SU-DHL-6 (cell line): ENCODE results near the gene PTCH2.

Source experiments
- H2AFZ ChIP-seq: fragments of 200-600 bp; sonication (generic); 2 replicates; pipeline ENCODE4 v1.6.1; 2014; ENCODE audit warnings: low read depth, mild to moderate bottlenecking, moderate library complexity, mixed read lengths, antibody characterized with exemption, low read length; ENCODE audit not compliant: severe bottlenecking
- H3F3A ChIP-seq: fragments of 200-600 bp; shearing (Covaris generic); 2 replicates; pipeline ENCODE4 v1.6.0; 2016; ENCODE audit warnings: antibody characterized with exemption, mild to moderate bottlenecking; ENCODE audit not compliant: insufficient read depth
- H3K27ac ChIP-seq: fragments of 200-600 bp; sonication (generic); 2 replicates; pipeline ENCODE4 v1.5.1; 2016; ENCODE audit warnings: low read depth, mild to moderate bottlenecking, low read length, moderate library complexity, mixed read lengths
- H3K27me3 ChIP-seq: fragments of 200-600 bp; sonication (generic), shearing (Covaris generic); 2 replicates; pipeline ENCODE4 v1.6.0; 2014; ENCODE audit warnings: mild to moderate bottlenecking, low read length
- H3K36me3 ChIP-seq: fragments of 200-600 bp; sonication (generic); 2 replicates; pipeline ENCODE4 v1.6.1; 2014; ENCODE audit warnings: mild to moderate bottlenecking, low read length, mixed read lengths
- H3K4me2 ChIP-seq: fragments of 300-600, 200-600 bp; shearing (Covaris generic), sonication (generic); 2 replicates; pipeline ENCODE4 v1.6.0; 2014; ENCODE audit warnings: low read length, low read depth, mild to moderate bottlenecking; ENCODE audit not compliant: poor library complexity, severe bottlenecking
- H3K4me3 ChIP-seq: fragments of 200-600 bp; sonication (generic); 2 replicates; pipeline ENCODE4 v1.5.1; 2014; ENCODE audit warnings: antibody characterized with exemption, low read length, mild to moderate bottlenecking, mixed read lengths; ENCODE audit not compliant: insufficient read depth, poor library complexity, severe bottlenecking
- H3K79me2 ChIP-seq: fragments of 200-600 bp; sonication (generic); 2 replicates; pipeline ENCODE4 v1.6.1; 2014; ENCODE audit warnings: mild to moderate bottlenecking, low read length, moderate library complexity; ENCODE audit not compliant: insufficient read depth
- H3K9ac ChIP-seq: fragments of 200-600 bp; sonication (generic); 2 replicates; pipeline ENCODE4 v1.7.0; 2014; ENCODE audit warnings: mild to moderate bottlenecking, low read length
- H3K9me2 ChIP-seq: fragments of 200-600 bp; sonication (generic); replicated peaks from 2 replicates; pipeline ENCODE4 v1.6.1; 2014; ENCODE audit warnings: low read length; ENCODE audit not compliant: insufficient read depth
- H3K9me3 ChIP-seq: fragments of 200-600 bp; sonication (generic); 2 replicates; pipeline ENCODE4 v1.6.1; 2014; ENCODE audit warnings: low read length, mixed read lengths; ENCODE audit not compliant: insufficient read depth
- H4K20me1 ChIP-seq: fragments of 200-600 bp; sonication (generic); 2 replicates; pipeline ENCODE4 v1.6.1; 2014; ENCODE audit warnings: low read depth, mild to moderate bottlenecking, antibody characterized with exemption, low read length, moderate library complexity, mixed read lengths
- CTCF ChIP-seq: fragments of 200-600 bp; sonication (generic); IDR thresholded peaks from one replicate; pipeline ENCODE4 v1.5.1; 2017; ENCODE audit warnings: antibody characterized with exemption, mild to moderate bottlenecking, low read length, moderate library complexity; ENCODE audit not compliant: insufficient read depth, poor library complexity, severe bottlenecking
- EZH2phosphoT487 ChIP-seq: fragments of 200-600 bp; sonication (generic), shearing (Covaris generic); conservative IDR thresholded peaks from 2 replicates; pipeline ENCODE4 v1.6.1; 2018; ENCODE audit warnings: mild to moderate bottlenecking, antibody characterized with exemption, low read length, moderate library complexity, mixed read lengths

PTCH2 gene

GRCh38 chr1:44787506-44787905 is 55.5 kb downstream of the PTCH2 start:
- no peak overlapping the region for H3K4me2 ChIP-seq
- no peak overlapping the region for H2AFZ ChIP-seq
- H3K79me2 ChIP-seq = no peaks in the 10 kb centered on the region
- H3K9me3 ChIP-seq = no peaks in the 10 kb centered on the region
- TF ChIP-seq EZH2phosphoT487 (no peak), CTCF (no peak)
- no peak overlapping the region for H3K9ac ChIP-seq
- H3K4me3 ChIP-seq = no peak overlapping the region
- H4K20me1 ChIP-seq = no peaks in the 10 kb centered on the region
- no peaks in the 10 kb centered on the region for H3K36me3 ChIP-seq
- peaks cover 44% of the 10 kb centered on the region for H3F3A ChIP-seq
- no peaks in the 10 kb centered on the region for H3K27me3 ChIP-seq
- H3K9me2 ChIP-seq = no peaks in the 10 kb centered on the region
- no peak overlapping the region for H3K27ac ChIP-seq

- H3K36me3 ChIP-seq = no peaks in the 10 kb centered on the region
- H3K9me2 ChIP-seq = no peaks in the 10 kb centered on the region
- H3K9ac ChIP-seq = peak overlapping the region; percentile 50
- H3K27ac ChIP-seq = no peak overlapping the region
- no peaks in the 10 kb centered on the region for H3K9me3 ChIP-seq
- H4K20me1 ChIP-seq = no peaks in the 10 kb centered on the region
- no peaks in the 10 kb centered on the region for H3K79me2 ChIP-seq
- no peak overlapping the region for H3K4me3 ChIP-seq
- H2AFZ ChIP-seq = peak overlapping the region; percentile 87
- no peaks in the 10 kb centered on the region for H3K27me3 ChIP-seq
- H3K4me2 ChIP-seq = peak overlapping the region; percentile 64
- TF ChIP-seq EZH2phosphoT487 = no peak
- no peak for TF ChIP-seq CTCF
- H3F3A ChIP-seq = peaks cover 47% of the 10 kb centered on the region
Measured at GRCh38 chr1:44786841-44787426, 56.1 kb downstream of the PTCH2 start.

GRCh38 chr1:44786138-44786840 is 56.8 kb downstream of the PTCH2 start:
- Histone ChIP-seq H3F3A (peaks cover 52% of the 10 kb centered on the region), H3K9ac (peak overlapping the region; percentile 50), H3K27me3 (no peaks in the 10 kb centered on the region), H3K9me2 (no peaks in the 10 kb centered on the region), H3K79me2 (no peaks in the 10 kb centered on the region), H2AFZ (peak overlapping the region; percentile 87), H3K4me2 (peak overlapping the region; percentile 64), H3K36me3 (no peaks in the 10 kb centered on the region), H3K9me3 (no peaks in the 10 kb centered on the region), H3K4me3 (peak overlapping the region; percentile 45), H4K20me1 (no peaks in the 10 kb centered on the region), H3K27ac (no peak overlapping the region)
- TF ChIP-seq CTCF (peak; percentile 95), EZH2phosphoT487 (no peak)
